Neural cell (in vitro differentiated cells): Measurements from ENCODE around the gene ANKAR. TPM values are rescaled to one million over a fixed set of nuclear protein-coding genes. Genes with fewer than 3 reads are reported as not detected.

Experiments
- H2AFZ ChIP-seq: fragments of 200-600, 300-800 bp; sonication (generic), shearing (Covaris generic); 2 replicates; pipeline ENCODE4 v1.6.0; 2014; ENCODE audit warnings: low read depth, mild to moderate bottlenecking, antibody characterized with exemption, low read length, moderate library complexity
- H3F3A ChIP-seq: fragments of 200-600 bp; shearing (Covaris generic); 2 replicates; pipeline ENCODE4 v1.6.1; 2016; ENCODE audit warnings: mild to moderate bottlenecking, moderate library complexity, mixed read lengths, antibody characterized with exemption, low read length; ENCODE audit not compliant: insufficient read depth, poor library complexity, severe bottlenecking
- H3K27ac ChIP-seq: fragments of 200-600, 300-800 bp; sonication (generic), shearing (Covaris generic); 2 replicates; pipeline ENCODE4 v1.5.1; 2014; ENCODE audit warnings: mild to moderate bottlenecking, low read length, moderate library complexity
- H3K27me3 ChIP-seq: fragments of 300-800, 200-600 bp; sonication (generic), shearing (Covaris generic); 2 replicates; pipeline ENCODE4 v1.6.0; 2014; ENCODE audit warnings: mild to moderate bottlenecking, low read depth, low read length, moderate library complexity; ENCODE audit not compliant: insufficient read depth
- H3K36me3 ChIP-seq: fragments of 300-800, 200-600 bp; sonication (generic), shearing (Covaris generic); 2 replicates; pipeline ENCODE4 v1.5.1; 2014; ENCODE audit warnings: mild to moderate bottlenecking, antibody characterized with exemption, low read length, moderate library complexity; ENCODE audit not compliant: insufficient read depth
- H3K4me2 ChIP-seq: fragments of 300-800, 200-600 bp; sonication (generic), shearing (Covaris generic); 2 replicates; pipeline ENCODE4 v1.6.0; 2014; ENCODE audit warnings: mild to moderate bottlenecking, low read length
- H3K4me3 ChIP-seq: fragments of 300-800, 200-600 bp; sonication (generic), shearing (Covaris generic); 2 replicates; pipeline ENCODE4 v1.5.1; 2014; ENCODE audit warnings: mild to moderate bottlenecking, low read length, moderate library complexity
- H3K79me2 ChIP-seq: fragments of 200-600 bp; shearing (Covaris generic); replicated peaks from 2 replicates; pipeline ENCODE4 v1.6.0; 2014; ENCODE audit warnings: mild to moderate bottlenecking, low read length, moderate library complexity; ENCODE audit not compliant: insufficient read depth
- H3K9ac ChIP-seq: fragments of 300-800, 200-600 bp; sonication (generic), shearing (Covaris generic); 2 replicates; pipeline ENCODE4 v1.6.1; 2016; ENCODE audit warnings: mild to moderate bottlenecking, low read length, mixed read lengths
- H3K9me2 ChIP-seq: fragments of 200-600 bp; shearing (Covaris generic); 2 replicates; pipeline ENCODE4 v1.6.1; 2016; ENCODE audit warnings: mild to moderate bottlenecking, low read length, mixed read lengths; ENCODE audit not compliant: insufficient read depth
- H3K9me3 ChIP-seq: fragments of 200-600, 300-800 bp; sonication (generic), shearing (Covaris generic); 2 replicates; pipeline ENCODE4 v1.6.1; 2016; ENCODE audit warnings: mild to moderate bottlenecking, mixed run types, low read length, moderate library complexity, mixed read lengths
- H4K20me1 ChIP-seq: fragments of 200-600 bp; shearing (Covaris generic); 2 replicates; pipeline ENCODE4 v1.6.1; 2016; ENCODE audit warnings: mild to moderate bottlenecking, mixed run types; ENCODE audit not compliant: insufficient read depth
- EP300 ChIP-seq: fragments of 450-650 bp; conservative IDR thresholded peaks from 2 replicates; pipeline ENCODE4 v1.6.1; 2014; ENCODE audit warnings: antibody characterized with exemption, mild to moderate bottlenecking, moderate library complexity; ENCODE audit not compliant: poor library complexity, severe bottlenecking
- EZH2 ChIP-seq: fragments of 200-600, 300-800 bp; shearing (Covaris generic), sonication (generic); IDR thresholded peaks from 2 replicates; pipeline ENCODE4 v1.6.1; 2014; ENCODE audit warnings: antibody characterized with exemption, low read length, borderline replicate concordance, mild to moderate bottlenecking; ENCODE audit not compliant: insufficient read depth, poor library complexity, severe bottlenecking
- MXI1 ChIP-seq: fragments of 450-650 bp; conservative IDR thresholded peaks from 2 replicates; pipeline ENCODE4 v1.6.1; 2014; ENCODE audit warnings: antibody characterized with exemption, mild to moderate bottlenecking; ENCODE audit not compliant: poor library complexity, severe bottlenecking
- POLR2AphosphoS5 ChIP-seq: IDR thresholded peaks from 2 replicates; pipeline ENCODE4 v1.6.1; 2012
- RAD21 ChIP-seq: fragments of 450-650 bp; conservative IDR thresholded peaks from 2 replicates; pipeline ENCODE4 v1.6.1; 2014; ENCODE audit warnings: antibody characterized with exemption, mild to moderate bottlenecking, moderate library complexity
- SMC3 ChIP-seq: fragments of 450-650 bp; conservative IDR thresholded peaks from 2 replicates; pipeline ENCODE4 v1.6.1; 2014; ENCODE audit warnings: antibody characterized with exemption, mild to moderate bottlenecking, moderate library complexity; ENCODE audit not compliant: poor library complexity
- TAF1 ChIP-seq: IDR thresholded peaks from 2 replicates; pipeline ENCODE4 v1.6.1; 2012; ENCODE audit warnings: low read depth
- polyA plus RNA-seq: library from polyadenylated mRNA; depleted of rRNA; stranded (reverse); fragments of >200 nt; gene quantifications from 2 replicates; pipeline ENCODE4 v1.2.3, GENCODE V29; 2014
- TF ChIP-seq, protein P1 (sequence below): IDR thresholded peaks from 2 replicates; pipeline ENCODE4 v1.6.1; 2012; ENCODE audit warnings: borderline replicate concordance
- TF ChIP-seq, protein P2 (sequence below): fragments of 450-650 bp; IDR thresholded peaks from 2 replicates; pipeline ENCODE4 v1.5.1; 2014; ENCODE audit warnings: antibody characterized with exemption, mild to moderate bottlenecking, moderate library complexity; ENCODE audit not compliant: poor library complexity, severe bottlenecking

ANKAR gene
- polyA plus RNA-seq, 1 donor from 2014 or later: 7.4 TPM

DNA sequence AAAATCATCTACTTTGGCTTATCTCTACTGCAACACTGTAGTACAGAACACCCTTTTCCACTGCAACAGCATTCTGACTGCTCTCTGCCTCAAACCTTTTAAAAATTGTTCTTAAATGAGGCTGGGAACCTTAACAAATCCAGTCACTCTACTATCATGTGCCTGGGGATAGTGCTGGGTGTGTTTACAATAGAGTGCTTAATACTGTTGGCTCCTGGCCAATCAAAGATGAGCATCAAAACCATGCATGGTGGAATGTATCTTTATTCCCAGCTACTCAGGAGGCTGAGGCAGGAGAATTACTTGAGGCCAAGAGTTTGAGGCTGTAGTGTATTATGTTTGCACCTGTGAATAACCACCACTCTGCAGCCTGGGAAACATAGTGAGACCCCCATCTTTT is 7.4 kb downstream of the ANKAR start:
- Histone ChIP-seq H3K79me2 (no peaks in the 10 kb centered on the region), H3K27me3 (no peaks in the 10 kb centered on the region), H3K9me2 (no peaks in the 10 kb centered on the region), H4K20me1 (no peaks in the 10 kb centered on the region), H3K4me2 (no peak overlapping the region), H3K36me3 (no peaks in the 10 kb centered on the region), H3F3A (no peaks in the 10 kb centered on the region), H2AFZ (no peak overlapping the region), H3K9ac (no peak overlapping the region), H3K27ac (no peak overlapping the region), H3K4me3 (no peak overlapping the region), H3K9me3 (no peaks in the 10 kb centered on the region)
- TF ChIP-seq TAF1 (no peak), SMC3 (no peak), MXI1 (no peak), EP300 (no peak), RAD21 (no peak), EZH2 (no peak), POLR2AphosphoS5 (no peak)
- TF ChIP-seq, protein P1, sequence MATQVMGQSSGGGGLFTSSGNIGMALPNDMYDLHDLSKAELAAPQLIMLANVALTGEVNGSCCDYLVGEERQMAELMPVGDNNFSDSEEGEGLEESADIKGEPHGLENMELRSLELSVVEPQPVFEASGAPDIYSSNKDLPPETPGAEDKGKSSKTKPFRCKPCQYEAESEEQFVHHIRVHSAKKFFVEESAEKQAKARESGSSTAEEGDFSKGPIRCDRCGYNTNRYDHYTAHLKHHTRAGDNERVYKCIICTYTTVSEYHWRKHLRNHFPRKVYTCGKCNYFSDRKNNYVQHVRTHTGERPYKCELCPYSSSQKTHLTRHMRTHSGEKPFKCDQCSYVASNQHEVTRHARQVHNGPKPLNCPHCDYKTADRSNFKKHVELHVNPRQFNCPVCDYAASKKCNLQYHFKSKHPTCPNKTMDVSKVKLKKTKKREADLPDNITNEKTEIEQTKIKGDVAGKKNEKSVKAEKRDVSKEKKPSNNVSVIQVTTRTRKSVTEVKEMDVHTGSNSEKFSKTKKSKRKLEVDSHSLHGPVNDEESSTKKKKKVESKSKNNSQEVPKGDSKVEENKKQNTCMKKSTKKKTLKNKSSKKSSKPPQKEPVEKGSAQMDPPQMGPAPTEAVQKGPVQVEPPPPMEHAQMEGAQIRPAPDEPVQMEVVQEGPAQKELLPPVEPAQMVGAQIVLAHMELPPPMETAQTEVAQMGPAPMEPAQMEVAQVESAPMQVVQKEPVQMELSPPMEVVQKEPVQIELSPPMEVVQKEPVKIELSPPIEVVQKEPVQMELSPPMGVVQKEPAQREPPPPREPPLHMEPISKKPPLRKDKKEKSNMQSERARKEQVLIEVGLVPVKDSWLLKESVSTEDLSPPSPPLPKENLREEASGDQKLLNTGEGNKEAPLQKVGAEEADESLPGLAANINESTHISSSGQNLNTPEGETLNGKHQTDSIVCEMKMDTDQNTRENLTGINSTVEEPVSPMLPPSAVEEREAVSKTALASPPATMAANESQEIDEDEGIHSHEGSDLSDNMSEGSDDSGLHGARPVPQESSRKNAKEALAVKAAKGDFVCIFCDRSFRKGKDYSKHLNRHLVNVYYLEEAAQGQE: no peak
- TF ChIP-seq, protein P2, sequence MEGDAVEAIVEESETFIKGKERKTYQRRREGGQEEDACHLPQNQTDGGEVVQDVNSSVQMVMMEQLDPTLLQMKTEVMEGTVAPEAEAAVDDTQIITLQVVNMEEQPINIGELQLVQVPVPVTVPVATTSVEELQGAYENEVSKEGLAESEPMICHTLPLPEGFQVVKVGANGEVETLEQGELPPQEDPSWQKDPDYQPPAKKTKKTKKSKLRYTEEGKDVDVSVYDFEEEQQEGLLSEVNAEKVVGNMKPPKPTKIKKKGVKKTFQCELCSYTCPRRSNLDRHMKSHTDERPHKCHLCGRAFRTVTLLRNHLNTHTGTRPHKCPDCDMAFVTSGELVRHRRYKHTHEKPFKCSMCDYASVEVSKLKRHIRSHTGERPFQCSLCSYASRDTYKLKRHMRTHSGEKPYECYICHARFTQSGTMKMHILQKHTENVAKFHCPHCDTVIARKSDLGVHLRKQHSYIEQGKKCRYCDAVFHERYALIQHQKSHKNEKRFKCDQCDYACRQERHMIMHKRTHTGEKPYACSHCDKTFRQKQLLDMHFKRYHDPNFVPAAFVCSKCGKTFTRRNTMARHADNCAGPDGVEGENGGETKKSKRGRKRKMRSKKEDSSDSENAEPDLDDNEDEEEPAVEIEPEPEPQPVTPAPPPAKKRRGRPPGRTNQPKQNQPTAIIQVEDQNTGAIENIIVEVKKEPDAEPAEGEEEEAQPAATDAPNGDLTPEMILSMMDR: no peak

DNA sequence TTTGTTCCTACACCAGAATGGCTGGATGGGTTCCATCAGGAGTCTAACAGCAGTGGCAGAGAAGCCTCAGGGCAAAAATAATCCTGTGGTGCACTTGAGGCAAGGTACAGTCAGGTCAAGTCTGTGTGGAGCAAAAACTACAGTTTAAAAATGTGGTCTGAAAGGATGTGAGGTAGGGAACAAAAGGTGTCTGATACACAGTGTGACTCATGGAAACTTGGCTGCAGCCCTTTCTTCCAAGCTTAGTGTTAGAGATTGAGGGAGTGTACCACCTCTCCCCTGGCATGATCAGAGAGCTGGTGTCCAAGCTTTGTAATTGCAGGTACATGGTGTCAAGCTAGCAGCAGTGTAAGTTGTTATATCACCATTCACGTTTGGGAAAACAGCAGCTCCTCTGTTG is 8.9 kb downstream of the ANKAR start:
- Histone ChIP-seq H3K4me2 (no peak overlapping the region), H3K79me2 (no peaks in the 10 kb centered on the region), H3K9me3 (no peaks in the 10 kb centered on the region), H3K27ac (no peak overlapping the region), H3K4me3 (no peak overlapping the region), H3K27me3 (no peaks in the 10 kb centered on the region), H3K9me2 (no peaks in the 10 kb centered on the region), H3F3A (no peaks in the 10 kb centered on the region), H2AFZ (no peak overlapping the region), H3K9ac (no peak overlapping the region), H4K20me1 (no peaks in the 10 kb centered on the region), H3K36me3 (no peaks in the 10 kb centered on the region)
- TF ChIP-seq, protein P2: no peak
- TF ChIP-seq EP300 (no peak), TAF1 (no peak), POLR2AphosphoS5 (no peak), RAD21 (no peak), MXI1 (no peak), SMC3 (no peak), EZH2 (no peak)
- TF ChIP-seq, protein P1: no peak
